ENCODE data around the gene RHOBTB1.

DNA sequence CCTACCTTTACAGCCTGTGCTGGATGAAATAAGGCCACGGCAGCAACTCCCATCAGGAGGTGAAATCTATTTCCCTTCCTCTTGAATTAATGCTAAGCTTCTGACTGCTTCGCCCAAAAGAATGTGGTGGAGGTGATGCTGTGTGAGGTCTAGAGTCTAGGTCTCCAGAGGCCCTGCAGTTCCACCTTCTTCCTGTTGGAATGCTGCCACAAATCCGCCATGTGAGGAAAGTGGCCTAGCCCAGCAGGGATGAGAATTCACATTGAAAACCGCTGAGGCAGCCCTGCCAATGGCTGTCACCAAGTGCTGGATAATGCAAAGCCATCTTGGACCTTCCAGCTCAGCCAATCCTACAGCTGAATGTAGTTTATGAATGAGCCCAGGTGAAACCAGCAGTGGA lies 28.0 kb downstream of the RHOBTB1 start:
- no peak for TF ChIP-seq RAD21 (IDR thresholded peaks at IDR 0.05)
- TF ChIP-seq, protein P1, sequence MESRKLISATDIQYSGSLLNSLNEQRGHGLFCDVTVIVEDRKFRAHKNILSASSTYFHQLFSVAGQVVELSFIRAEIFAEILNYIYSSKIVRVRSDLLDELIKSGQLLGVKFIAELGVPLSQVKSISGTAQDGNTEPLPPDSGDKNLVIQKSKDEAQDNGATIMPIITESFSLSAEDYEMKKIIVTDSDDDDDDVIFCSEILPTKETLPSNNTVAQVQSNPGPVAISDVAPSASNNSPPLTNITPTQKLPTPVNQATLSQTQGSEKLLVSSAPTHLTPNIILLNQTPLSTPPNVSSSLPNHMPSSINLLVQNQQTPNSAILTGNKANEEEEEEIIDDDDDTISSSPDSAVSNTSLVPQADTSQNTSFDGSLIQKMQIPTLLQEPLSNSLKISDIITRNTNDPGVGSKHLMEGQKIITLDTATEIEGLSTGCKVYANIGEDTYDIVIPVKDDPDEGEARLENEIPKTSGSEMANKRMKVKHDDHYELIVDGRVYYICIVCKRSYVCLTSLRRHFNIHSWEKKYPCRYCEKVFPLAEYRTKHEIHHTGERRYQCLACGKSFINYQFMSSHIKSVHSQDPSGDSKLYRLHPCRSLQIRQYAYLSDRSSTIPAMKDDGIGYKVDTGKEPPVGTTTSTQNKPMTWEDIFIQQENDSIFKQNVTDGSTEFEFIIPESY (IDR thresholded peaks at IDR 0.05): no peak
- TF ChIP-seq, protein P2, sequence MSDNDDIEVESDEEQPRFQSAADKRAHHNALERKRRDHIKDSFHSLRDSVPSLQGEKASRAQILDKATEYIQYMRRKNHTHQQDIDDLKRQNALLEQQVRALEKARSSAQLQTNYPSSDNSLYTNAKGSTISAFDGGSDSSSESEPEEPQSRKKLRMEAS (IDR thresholded peaks at IDR 0.05): no peak
- TF ChIP-seq, protein P3, sequence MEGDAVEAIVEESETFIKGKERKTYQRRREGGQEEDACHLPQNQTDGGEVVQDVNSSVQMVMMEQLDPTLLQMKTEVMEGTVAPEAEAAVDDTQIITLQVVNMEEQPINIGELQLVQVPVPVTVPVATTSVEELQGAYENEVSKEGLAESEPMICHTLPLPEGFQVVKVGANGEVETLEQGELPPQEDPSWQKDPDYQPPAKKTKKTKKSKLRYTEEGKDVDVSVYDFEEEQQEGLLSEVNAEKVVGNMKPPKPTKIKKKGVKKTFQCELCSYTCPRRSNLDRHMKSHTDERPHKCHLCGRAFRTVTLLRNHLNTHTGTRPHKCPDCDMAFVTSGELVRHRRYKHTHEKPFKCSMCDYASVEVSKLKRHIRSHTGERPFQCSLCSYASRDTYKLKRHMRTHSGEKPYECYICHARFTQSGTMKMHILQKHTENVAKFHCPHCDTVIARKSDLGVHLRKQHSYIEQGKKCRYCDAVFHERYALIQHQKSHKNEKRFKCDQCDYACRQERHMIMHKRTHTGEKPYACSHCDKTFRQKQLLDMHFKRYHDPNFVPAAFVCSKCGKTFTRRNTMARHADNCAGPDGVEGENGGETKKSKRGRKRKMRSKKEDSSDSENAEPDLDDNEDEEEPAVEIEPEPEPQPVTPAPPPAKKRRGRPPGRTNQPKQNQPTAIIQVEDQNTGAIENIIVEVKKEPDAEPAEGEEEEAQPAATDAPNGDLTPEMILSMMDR (IDR thresholded peaks at IDR 0.05; ENCODE audit: low read depth, low read length, missing input control): no peak

Measured in liver (tissue), 3 donors.